ENCODE data around the gene SFPQ. TPM values are rescaled to one million over a fixed set of nuclear protein-coding genes. Genes with fewer than 3 reads are reported as not detected.
"Not testable (repeated sequence)": the region's sequence is repeated elsewhere in the genome, so short reads cannot be mapped to it uniquely, and the experiment has no call there.

Gene SFPQ, protein sequence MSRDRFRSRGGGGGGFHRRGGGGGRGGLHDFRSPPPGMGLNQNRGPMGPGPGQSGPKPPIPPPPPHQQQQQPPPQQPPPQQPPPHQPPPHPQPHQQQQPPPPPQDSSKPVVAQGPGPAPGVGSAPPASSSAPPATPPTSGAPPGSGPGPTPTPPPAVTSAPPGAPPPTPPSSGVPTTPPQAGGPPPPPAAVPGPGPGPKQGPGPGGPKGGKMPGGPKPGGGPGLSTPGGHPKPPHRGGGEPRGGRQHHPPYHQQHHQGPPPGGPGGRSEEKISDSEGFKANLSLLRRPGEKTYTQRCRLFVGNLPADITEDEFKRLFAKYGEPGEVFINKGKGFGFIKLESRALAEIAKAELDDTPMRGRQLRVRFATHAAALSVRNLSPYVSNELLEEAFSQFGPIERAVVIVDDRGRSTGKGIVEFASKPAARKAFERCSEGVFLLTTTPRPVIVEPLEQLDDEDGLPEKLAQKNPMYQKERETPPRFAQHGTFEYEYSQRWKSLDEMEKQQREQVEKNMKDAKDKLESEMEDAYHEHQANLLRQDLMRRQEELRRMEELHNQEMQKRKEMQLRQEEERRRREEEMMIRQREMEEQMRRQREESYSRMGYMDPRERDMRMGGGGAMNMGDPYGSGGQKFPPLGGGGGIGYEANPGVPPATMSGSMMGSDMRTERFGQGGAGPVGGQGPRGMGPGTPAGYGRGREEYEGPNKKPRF
- total RNA-seq (100 to 1,000 TPM in 3 of 10 donors, 10 to 100 TPM in 7; 80.0 to 112 (median 95.2) TPM), polyA plus RNA-seq (100 to 1,000 TPM in 1 of 2 donors, 10 to 100 TPM in 1; 82.2 to 224 TPM)
- long read RNA-seq, donor 1, transcript SFPQ-201 (10 exons, 3,747 nt), result major isoform, 187 of 218 reads
- long read RNA-seq, donor 1, partial matches to known transcripts, result 9 of 218 reads
- long read RNA-seq, donor 1, other reads (novel, unspliced or antisense), result 20 of 218 reads
- long read RNA-seq, donor 2, transcript SFPQ-201 (10 exons, 3,747 nt), result major isoform, 162 of 204 reads
- long read RNA-seq, donor 2, partial matches to known transcripts, result 9 of 204 reads
- long read RNA-seq, donor 2, other reads (novel, unspliced or antisense), result 30 of 204 reads
- long read RNA-seq, donor 3, transcript SFPQ-201 (10 exons, 3,747 nt), result major isoform, 47 of 63 reads
- long read RNA-seq, donor 3, partial matches to known transcripts, result 9 of 63 reads
- long read RNA-seq, donor 3, other reads (novel, unspliced or antisense), result 6 of 63 reads

DNA sequence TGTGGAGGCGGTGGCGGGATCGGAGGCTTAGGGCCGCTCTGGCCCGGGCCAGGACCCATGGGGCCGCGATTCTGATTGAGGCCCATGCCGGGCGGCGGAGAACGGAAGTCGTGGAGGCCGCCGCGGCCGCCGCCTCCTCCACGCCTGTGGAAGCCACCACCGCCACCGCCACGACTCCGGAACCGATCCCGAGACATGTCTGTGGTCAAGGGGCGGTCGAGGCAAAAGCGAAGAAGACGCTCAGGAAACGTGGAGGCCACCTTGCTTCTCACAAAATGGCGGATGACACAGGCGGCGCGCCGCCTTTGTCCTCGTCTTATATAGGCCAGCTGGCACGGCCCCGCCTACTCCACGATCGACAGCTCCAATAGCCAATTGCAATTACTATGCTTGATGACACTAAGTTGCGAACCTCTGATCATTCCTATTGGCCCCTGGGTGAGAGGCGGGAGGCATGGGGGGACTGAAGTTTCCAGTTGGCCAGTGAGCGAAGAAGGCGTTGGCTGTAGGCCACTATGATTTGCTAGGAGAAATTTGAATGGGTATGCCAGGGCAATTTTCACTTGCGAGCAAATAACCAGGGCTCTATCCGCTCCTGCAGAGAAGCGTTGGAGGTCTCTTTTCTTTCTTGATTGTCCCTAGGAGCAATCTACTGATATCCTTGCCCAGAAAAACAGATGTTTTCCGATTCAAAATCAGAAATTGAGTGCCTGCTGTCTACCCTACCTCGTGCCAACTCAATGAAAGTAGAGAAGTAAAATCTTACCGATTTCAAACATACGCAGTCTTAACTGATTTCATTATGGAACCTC lies at the start of gene SFPQ:
SFPQ (minus strand) TSS at position 293 of the 812 bp plus-strand sequence; CDS start at position 197, 96 bp downstream.
- Histone ChIP-seq H3K36me3 (peaks cover 0 to 40% (median 30%) of the 10 kb centered on the region in 9 donors), H3K27me3 (no peaks in the 10 kb centered on the region), H3K27ac (peak within 1 kb of the TSS; percentile 96 to 100 (median 99)), H3K4me1 (peaks cover 9 to 41% (median 37%) of the 10 kb centered on the region in 9 donors), H3K4me3 (peak within 1 kb of the TSS; percentile 82 to 100 (median 98)), H3K9me3 (no peaks in the 10 kb centered on the region)
- DNase-seq (peak; percentile 92 to 98), ATAC-seq (peak; percentile 95 to 99 (median 98))
- intact Hi-C loops (cut with DNase I), result loop anchor here in 5 of 10 donors (5.0 to 10.0 kb wide), 4 partner anchors 72 to 369 kb away; partner anchors contain the start of genes KIAA0319L (in 2 of the 5), NCDN (in 2 of the 5) and ZMYM4 (in 2 of the 5)
- TF ChIP-seq, protein P1, sequence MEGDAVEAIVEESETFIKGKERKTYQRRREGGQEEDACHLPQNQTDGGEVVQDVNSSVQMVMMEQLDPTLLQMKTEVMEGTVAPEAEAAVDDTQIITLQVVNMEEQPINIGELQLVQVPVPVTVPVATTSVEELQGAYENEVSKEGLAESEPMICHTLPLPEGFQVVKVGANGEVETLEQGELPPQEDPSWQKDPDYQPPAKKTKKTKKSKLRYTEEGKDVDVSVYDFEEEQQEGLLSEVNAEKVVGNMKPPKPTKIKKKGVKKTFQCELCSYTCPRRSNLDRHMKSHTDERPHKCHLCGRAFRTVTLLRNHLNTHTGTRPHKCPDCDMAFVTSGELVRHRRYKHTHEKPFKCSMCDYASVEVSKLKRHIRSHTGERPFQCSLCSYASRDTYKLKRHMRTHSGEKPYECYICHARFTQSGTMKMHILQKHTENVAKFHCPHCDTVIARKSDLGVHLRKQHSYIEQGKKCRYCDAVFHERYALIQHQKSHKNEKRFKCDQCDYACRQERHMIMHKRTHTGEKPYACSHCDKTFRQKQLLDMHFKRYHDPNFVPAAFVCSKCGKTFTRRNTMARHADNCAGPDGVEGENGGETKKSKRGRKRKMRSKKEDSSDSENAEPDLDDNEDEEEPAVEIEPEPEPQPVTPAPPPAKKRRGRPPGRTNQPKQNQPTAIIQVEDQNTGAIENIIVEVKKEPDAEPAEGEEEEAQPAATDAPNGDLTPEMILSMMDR (IDR thresholded peaks at IDR 0.05), result no peak
- 1% methylated on average over 50 of the region's 50 CpGs for WGBS, 2 donors

DNA sequence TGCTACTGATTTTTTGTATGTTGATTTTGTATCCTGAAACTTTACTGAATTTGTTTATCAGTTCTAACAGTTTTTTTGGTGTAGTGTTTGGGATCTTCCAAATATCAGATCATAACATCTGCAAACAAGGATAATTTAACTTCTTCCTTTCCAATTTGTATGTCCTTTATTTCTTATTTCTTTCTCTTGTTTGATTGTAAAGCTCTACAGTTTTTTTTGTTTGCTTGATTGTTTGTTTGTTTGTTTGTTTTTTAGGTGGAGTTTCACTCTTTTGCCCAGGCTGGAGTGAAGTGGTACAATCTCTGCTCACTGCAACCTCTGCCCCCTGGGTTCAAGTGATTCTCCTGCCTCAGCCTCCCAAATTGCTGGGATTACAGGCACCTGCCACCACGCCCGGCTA lies 43.8 kb upstream of the SFPQ start:
- DNase-seq; intact Hi-C loops (cut with DNase I); H3K27me3 ChIP-seq; H3K36me3 ChIP-seq; H3K9me3 ChIP-seq; H3K4me1 ChIP-seq; H3K27ac ChIP-seq; ATAC-seq; H3K4me3 ChIP-seq: not testable (repeated sequence)
- 96 to 100% methylated on average over 2 of the region's 2 CpGs for WGBS, 2 donors

DNA sequence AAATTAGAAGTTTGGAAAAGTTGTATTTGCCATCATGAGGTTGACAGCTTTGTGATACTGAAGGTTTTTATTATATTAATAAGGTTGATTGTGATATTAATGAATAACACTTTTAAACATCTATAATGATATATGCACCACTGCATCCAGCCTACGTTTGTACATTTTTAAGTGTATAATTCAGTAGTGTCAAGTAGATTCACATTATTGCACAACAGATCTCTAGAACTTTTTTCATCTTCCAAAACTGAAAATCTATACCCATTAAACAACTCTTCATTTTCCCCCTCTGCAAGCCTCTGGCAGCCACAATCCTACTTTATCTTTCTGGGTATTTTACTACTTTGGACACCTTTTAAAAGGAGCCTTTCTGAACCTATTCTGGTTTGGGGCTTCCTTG lies 38.3 kb upstream of the SFPQ start:
- intact Hi-C loops (cut with DNase I), result no loop called here
- ATAC-seq, result no peak
- WGBS, 2 donors, result 46 to 68% methylated on average over 1 of the region's 1 CpG

More for the DNA sequence above, 38.3 kb upstream of the SFPQ start:
- Histone ChIP-seq H3K27me3 (no peaks in the 10 kb centered on the region), H3K9me3 (no peaks in the 10 kb centered on the region), H3K4me1 (no peaks in the 10 kb centered on the region), H3K27ac (no peak overlapping the region), H3K36me3 (no peaks in the 10 kb centered on the region), H3K4me3 (no peak overlapping the region)
- TF ChIP-seq, protein P1 (IDR thresholded peaks at IDR 0.05), result no peak
- no peak for DNase-seq

All from heart right ventricle (tissue), 16 donors.